Neural cell (in vitro differentiated cells): Measurements from ENCODE around the gene SLAMF6. TPM values are rescaled to one million over a fixed set of nuclear protein-coding genes. Genes with fewer than 3 reads are reported as not detected.
"Not testable (repeated sequence)": the region's sequence is repeated elsewhere in the genome, so short reads cannot be mapped to it uniquely, and the experiment has no call there.

Experiments
- H2AFZ ChIP-seq: fragments of 200-600, 300-800 bp; sonication (generic), shearing (Covaris generic); 2 replicates; pipeline ENCODE4 v1.6.0; 2014; ENCODE audit warnings: low read depth, mild to moderate bottlenecking, antibody characterized with exemption, low read length, moderate library complexity
- H3F3A ChIP-seq: fragments of 200-600 bp; shearing (Covaris generic); 2 replicates; pipeline ENCODE4 v1.6.1; 2016; ENCODE audit warnings: mild to moderate bottlenecking, moderate library complexity, mixed read lengths, antibody characterized with exemption, low read length; ENCODE audit not compliant: insufficient read depth, poor library complexity, severe bottlenecking
- H3K27ac ChIP-seq: fragments of 200-600, 300-800 bp; sonication (generic), shearing (Covaris generic); 2 replicates; pipeline ENCODE4 v1.5.1; 2014; ENCODE audit warnings: mild to moderate bottlenecking, low read length, moderate library complexity
- H3K27me3 ChIP-seq: fragments of 300-800, 200-600 bp; sonication (generic), shearing (Covaris generic); 2 replicates; pipeline ENCODE4 v1.6.0; 2014; ENCODE audit warnings: mild to moderate bottlenecking, low read depth, low read length, moderate library complexity; ENCODE audit not compliant: insufficient read depth
- H3K36me3 ChIP-seq: fragments of 300-800, 200-600 bp; sonication (generic), shearing (Covaris generic); 2 replicates; pipeline ENCODE4 v1.5.1; 2014; ENCODE audit warnings: mild to moderate bottlenecking, antibody characterized with exemption, low read length, moderate library complexity; ENCODE audit not compliant: insufficient read depth
- H3K4me2 ChIP-seq: fragments of 300-800, 200-600 bp; sonication (generic), shearing (Covaris generic); 2 replicates; pipeline ENCODE4 v1.6.0; 2014; ENCODE audit warnings: mild to moderate bottlenecking, low read length
- H3K4me3 ChIP-seq: fragments of 300-800, 200-600 bp; sonication (generic), shearing (Covaris generic); 2 replicates; pipeline ENCODE4 v1.5.1; 2014; ENCODE audit warnings: mild to moderate bottlenecking, low read length, moderate library complexity
- H3K79me2 ChIP-seq: fragments of 200-600 bp; shearing (Covaris generic); replicated peaks from 2 replicates; pipeline ENCODE4 v1.6.0; 2014; ENCODE audit warnings: mild to moderate bottlenecking, low read length, moderate library complexity; ENCODE audit not compliant: insufficient read depth
- H3K9ac ChIP-seq: fragments of 300-800, 200-600 bp; sonication (generic), shearing (Covaris generic); 2 replicates; pipeline ENCODE4 v1.6.1; 2016; ENCODE audit warnings: mild to moderate bottlenecking, low read length, mixed read lengths
- H3K9me2 ChIP-seq: fragments of 200-600 bp; shearing (Covaris generic); 2 replicates; pipeline ENCODE4 v1.6.1; 2016; ENCODE audit warnings: mild to moderate bottlenecking, low read length, mixed read lengths; ENCODE audit not compliant: insufficient read depth
- H3K9me3 ChIP-seq: fragments of 200-600, 300-800 bp; sonication (generic), shearing (Covaris generic); 2 replicates; pipeline ENCODE4 v1.6.1; 2016; ENCODE audit warnings: mild to moderate bottlenecking, mixed run types, low read length, moderate library complexity, mixed read lengths
- H4K20me1 ChIP-seq: fragments of 200-600 bp; shearing (Covaris generic); 2 replicates; pipeline ENCODE4 v1.6.1; 2016; ENCODE audit warnings: mild to moderate bottlenecking, mixed run types; ENCODE audit not compliant: insufficient read depth
- CTCF ChIP-seq: fragments of 450-650 bp; IDR thresholded peaks from 2 replicates; pipeline ENCODE4 v1.5.1; 2014; ENCODE audit warnings: antibody characterized with exemption, mild to moderate bottlenecking, moderate library complexity; ENCODE audit not compliant: poor library complexity, severe bottlenecking
- EP300 ChIP-seq: fragments of 450-650 bp; conservative IDR thresholded peaks from 2 replicates; pipeline ENCODE4 v1.6.1; 2014; ENCODE audit warnings: antibody characterized with exemption, mild to moderate bottlenecking, moderate library complexity; ENCODE audit not compliant: poor library complexity, severe bottlenecking
- EZH2 ChIP-seq: fragments of 200-600, 300-800 bp; shearing (Covaris generic), sonication (generic); IDR thresholded peaks from 2 replicates; pipeline ENCODE4 v1.6.1; 2014; ENCODE audit warnings: antibody characterized with exemption, low read length, borderline replicate concordance, mild to moderate bottlenecking; ENCODE audit not compliant: insufficient read depth, poor library complexity, severe bottlenecking
- MXI1 ChIP-seq: fragments of 450-650 bp; conservative IDR thresholded peaks from 2 replicates; pipeline ENCODE4 v1.6.1; 2014; ENCODE audit warnings: antibody characterized with exemption, mild to moderate bottlenecking; ENCODE audit not compliant: poor library complexity, severe bottlenecking
- POLR2AphosphoS5 ChIP-seq: IDR thresholded peaks from 2 replicates; pipeline ENCODE4 v1.6.1; 2012
- RAD21 ChIP-seq: fragments of 450-650 bp; conservative IDR thresholded peaks from 2 replicates; pipeline ENCODE4 v1.6.1; 2014; ENCODE audit warnings: antibody characterized with exemption, mild to moderate bottlenecking, moderate library complexity
- REST ChIP-seq: IDR thresholded peaks from 2 replicates; pipeline ENCODE4 v1.6.1; 2012; ENCODE audit warnings: borderline replicate concordance
- SMC3 ChIP-seq: fragments of 450-650 bp; conservative IDR thresholded peaks from 2 replicates; pipeline ENCODE4 v1.6.1; 2014; ENCODE audit warnings: antibody characterized with exemption, mild to moderate bottlenecking, moderate library complexity; ENCODE audit not compliant: poor library complexity
- TAF1 ChIP-seq: IDR thresholded peaks from 2 replicates; pipeline ENCODE4 v1.6.1; 2012; ENCODE audit warnings: low read depth
- polyA plus RNA-seq: library from polyadenylated mRNA; depleted of rRNA; stranded (reverse); fragments of >200 nt; gene quantifications from 2 replicates; pipeline ENCODE4 v1.2.3, GENCODE V29; 2014

SLAMF6 gene
- polyA plus RNA-seq, 1 donor from 2014 or later = not detected

- TF ChIP-seq POLR2AphosphoS5 = no peak
- no peak for TF ChIP-seq EZH2
Observed at GRCh38 chr1:160565564-160565963, 42.5 kb upstream of the SLAMF6 start (continued).

- H3F3A ChIP-seq, H3K4me3 ChIP-seq, H3K79me2 ChIP-seq, H2AFZ ChIP-seq, H3K9ac ChIP-seq, H3K9me2 ChIP-seq, H3K36me3 ChIP-seq, H3K4me2 ChIP-seq, H3K27ac ChIP-seq, H3K9me3 ChIP-seq, H4K20me1 ChIP-seq, H3K27me3 ChIP-seq: not testable (repeated sequence)
Observed at GRCh38 chr1:160563230-160563629, 40.2 kb upstream of the SLAMF6 start.

GRCh38 chr1:160562745-160563144, 39.7 kb upstream of the SLAMF6 start:
- H2AFZ ChIP-seq, H3K27ac ChIP-seq, H3K27me3 ChIP-seq, H3K4me3 ChIP-seq, H3K4me2 ChIP-seq, H4K20me1 ChIP-seq, H3K9me3 ChIP-seq, H3F3A ChIP-seq, H3K79me2 ChIP-seq, H3K36me3 ChIP-seq, H3K9me2 ChIP-seq, H3K9ac ChIP-seq: not testable (repeated sequence)

- no peak for TF ChIP-seq MXI1
- no peak for TF ChIP-seq CTCF
- no peak for TF ChIP-seq SMC3
- TF ChIP-seq POLR2AphosphoS5 = no peak
- TF ChIP-seq TAF1 = no peak
- no peak for TF ChIP-seq RAD21
- TF ChIP-seq REST = no peak
- TF ChIP-seq EP300 = no peak
- TF ChIP-seq EZH2 = no peak
- Histone ChIP-seq H3K4me3 (no peak overlapping the region), H3K79me2 (no peaks in the 10 kb centered on the region), H3K36me3 (no peaks in the 10 kb centered on the region), H2AFZ (no peak overlapping the region), H4K20me1 (no peaks in the 10 kb centered on the region), H3K27me3 (no peaks in the 10 kb centered on the region), H3K27ac (no peak overlapping the region), H3K9me3 (no peaks in the 10 kb centered on the region), H3K9me2 (no peaks in the 10 kb centered on the region), H3K4me2 (no peak overlapping the region), H3F3A (no peaks in the 10 kb centered on the region), H3K9ac (no peak overlapping the region)
Observed at GRCh38 chr1:160560806-160561205, 37.8 kb upstream of the SLAMF6 start.
